Measurements from ENCODE around the gene HTR5A.

HTR5A gene

GRCh38 chr7:155136619-155137243 is 66.6 kb downstream of the HTR5A start:
- DNase-seq (ENCODE audit: insufficient read length, low spot score) (no peak), FAIRE-seq (no peak)

Data from HTR-8/SVneo (cell line).